ENCODE data around the gene MED12L. TPM values are rescaled to one million over a fixed set of nuclear protein-coding genes. Genes with fewer than 3 reads are reported as not detected.

Gene MED12L
- total RNA-seq, 4 donors from 2014 or later, result 0.19 to 0.83 (median 0.41) TPM

DNA sequence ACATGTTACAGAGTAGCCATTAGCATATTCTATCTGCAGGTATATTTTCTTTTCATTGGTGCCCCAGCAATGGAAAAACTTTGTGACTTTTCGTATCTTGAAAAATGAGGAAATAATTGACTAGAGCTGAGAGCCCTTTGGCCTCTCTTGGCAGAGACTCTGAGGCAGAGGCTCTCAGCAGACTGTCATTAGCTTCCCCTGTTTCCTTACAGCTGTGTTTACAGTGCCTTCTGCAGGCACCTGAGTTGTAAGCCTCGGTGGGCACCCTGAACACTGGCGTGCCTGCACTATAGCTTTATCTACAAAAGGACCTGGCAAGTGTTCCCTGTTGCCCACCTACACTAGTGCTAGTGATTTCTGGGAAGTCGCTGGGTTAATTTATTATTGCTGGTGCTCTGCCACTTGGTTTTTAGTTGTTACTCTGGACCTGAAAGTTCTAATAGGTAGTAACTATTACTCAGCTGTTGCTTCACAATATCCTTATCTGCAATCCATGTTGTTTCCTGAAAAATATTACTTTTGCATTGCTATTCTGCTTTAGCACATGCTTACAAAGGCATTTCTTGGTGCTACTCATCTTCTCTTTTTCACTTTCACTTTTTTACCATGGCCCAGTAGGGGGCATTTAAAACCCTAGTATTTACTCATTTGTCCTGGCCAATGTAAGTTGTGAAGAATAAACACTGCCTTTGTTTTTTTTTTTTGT lies 125.4 kb downstream of the MED12L start:
- TF ChIP-seq, protein P1, sequence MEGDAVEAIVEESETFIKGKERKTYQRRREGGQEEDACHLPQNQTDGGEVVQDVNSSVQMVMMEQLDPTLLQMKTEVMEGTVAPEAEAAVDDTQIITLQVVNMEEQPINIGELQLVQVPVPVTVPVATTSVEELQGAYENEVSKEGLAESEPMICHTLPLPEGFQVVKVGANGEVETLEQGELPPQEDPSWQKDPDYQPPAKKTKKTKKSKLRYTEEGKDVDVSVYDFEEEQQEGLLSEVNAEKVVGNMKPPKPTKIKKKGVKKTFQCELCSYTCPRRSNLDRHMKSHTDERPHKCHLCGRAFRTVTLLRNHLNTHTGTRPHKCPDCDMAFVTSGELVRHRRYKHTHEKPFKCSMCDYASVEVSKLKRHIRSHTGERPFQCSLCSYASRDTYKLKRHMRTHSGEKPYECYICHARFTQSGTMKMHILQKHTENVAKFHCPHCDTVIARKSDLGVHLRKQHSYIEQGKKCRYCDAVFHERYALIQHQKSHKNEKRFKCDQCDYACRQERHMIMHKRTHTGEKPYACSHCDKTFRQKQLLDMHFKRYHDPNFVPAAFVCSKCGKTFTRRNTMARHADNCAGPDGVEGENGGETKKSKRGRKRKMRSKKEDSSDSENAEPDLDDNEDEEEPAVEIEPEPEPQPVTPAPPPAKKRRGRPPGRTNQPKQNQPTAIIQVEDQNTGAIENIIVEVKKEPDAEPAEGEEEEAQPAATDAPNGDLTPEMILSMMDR (IDR thresholded peaks at IDR 0.05), result no peak
- TF ChIP-seq POLR2A (IDR thresholded peaks at IDR 0.05; ENCODE audit: low read depth) (no peak), POLR2AphosphoS5 (IDR thresholded peaks at IDR 0.05) (no peak), EP300 (IDR thresholded peaks at IDR 0.05) (no peak)
- 42% methylated on average over 4 of the region's 4 CpGs for WGBS

DNA sequence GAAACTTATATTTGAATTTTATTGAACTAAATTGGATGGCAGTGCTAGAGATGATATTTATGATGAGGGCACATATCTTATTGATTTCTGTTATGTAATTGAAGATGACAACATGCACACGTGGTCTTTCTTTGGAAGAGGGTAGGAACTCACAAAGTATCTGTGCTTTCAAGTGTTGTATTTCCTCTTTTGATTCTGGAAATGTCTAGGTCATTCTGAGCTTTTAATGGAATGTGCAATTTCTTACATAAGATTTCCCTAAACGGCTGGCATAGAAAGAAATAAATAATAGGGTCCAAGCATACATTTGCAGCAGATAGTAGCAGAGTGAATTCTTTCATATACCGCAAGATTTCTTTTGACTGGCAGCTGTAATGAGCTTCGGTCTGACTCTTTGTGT lies 127.7 kb downstream of the MED12L start:
- peaks cover 0 to 17% (median 14%) of the 10 kb centered on the region in 4 donors for H3K4me1 ChIP-seq
- H3K4me3 ChIP-seq, result no peak overlapping the region
- TF ChIP-seq POLR2AphosphoS5 (IDR thresholded peaks at IDR 0.05) (no peak), EP300 (IDR thresholded peaks at IDR 0.05) (no peak), POLR2A (IDR thresholded peaks at IDR 0.05; ENCODE audit: low read depth) (no peak)
- TF ChIP-seq, protein P1 (IDR thresholded peaks at IDR 0.05), result no peak
- H3K36me3 ChIP-seq, result no peaks in the 10 kb centered on the region
- no peak for DNase-seq (ENCODE audit: extremely low spot score)
- intact Hi-C loops (cut with DNase I), result no loop called here
- WGBS, result 76% methylated on average over 4 of the region's 4 CpGs
- no peak overlapping the region for H3K27ac ChIP-seq (replicated peaks in 1 of 4)
- H3K9me3 ChIP-seq, result no peaks in the 10 kb centered on the region
- H3K27me3 ChIP-seq, result no peaks in the 10 kb centered on the region

More for the DNA sequence above, 125.4 kb downstream of the MED12L start:
- no peaks in the 10 kb centered on the region for H3K36me3 ChIP-seq
- H3K27me3 ChIP-seq, result no peaks in the 10 kb centered on the region
- no peaks in the 10 kb centered on the region for H3K9me3 ChIP-seq
- no peak overlapping the region for H3K4me3 ChIP-seq
- peaks cover 0 to 4% (median 0%) of the 10 kb centered on the region in 4 donors for H3K4me1 ChIP-seq
- intact Hi-C loops (cut with DNase I), result no loop called here
- no peak overlapping the region for H3K27ac ChIP-seq (replicated peaks in 1 of 4)
- no peak for DNase-seq (ENCODE audit: extremely low spot score)

DNA sequence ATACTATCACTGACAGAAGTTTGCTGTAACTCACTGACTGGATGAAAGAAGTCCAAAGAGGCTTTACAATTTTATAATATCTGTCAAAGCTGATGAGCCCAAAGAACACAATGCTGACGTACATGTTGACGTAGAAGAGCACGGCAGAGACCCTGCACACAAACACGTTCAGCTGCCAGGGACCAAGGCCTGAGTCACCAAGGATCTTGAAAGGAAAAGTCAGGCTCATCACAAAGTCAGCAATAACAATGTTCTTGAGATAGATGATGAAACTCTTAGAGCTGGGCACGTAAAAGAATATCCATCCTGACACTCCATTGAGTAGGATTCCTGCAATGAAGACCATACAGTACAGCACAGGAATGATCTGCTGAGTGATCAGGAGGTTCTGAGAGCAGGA lies 128.4 kb downstream of the MED12L start:
- Histone ChIP-seq H3K4me1 (peaks cover 0 to 17% (median 14%) of the 10 kb centered on the region in 4 donors), H3K27ac (replicated peaks in 1 of 4) (no peak overlapping the region), H3K36me3 (no peaks in the 10 kb centered on the region), H3K27me3 (no peaks in the 10 kb centered on the region), H3K4me3 (no peak overlapping the region), H3K9me3 (no peaks in the 10 kb centered on the region)
- TF ChIP-seq POLR2A (IDR thresholded peaks at IDR 0.05; ENCODE audit: low read depth), result no peak
- TF ChIP-seq EP300 (IDR thresholded peaks at IDR 0.05), result no peak
- no peak for TF ChIP-seq POLR2AphosphoS5 (IDR thresholded peaks at IDR 0.05)
- TF ChIP-seq, protein P1 (IDR thresholded peaks at IDR 0.05), result no peak
- 89% methylated on average over 5 of the region's 5 CpGs for WGBS
- DNase-seq (ENCODE audit: extremely low spot score), result no peak
- intact Hi-C loops (cut with DNase I), result no loop called here

DNA sequence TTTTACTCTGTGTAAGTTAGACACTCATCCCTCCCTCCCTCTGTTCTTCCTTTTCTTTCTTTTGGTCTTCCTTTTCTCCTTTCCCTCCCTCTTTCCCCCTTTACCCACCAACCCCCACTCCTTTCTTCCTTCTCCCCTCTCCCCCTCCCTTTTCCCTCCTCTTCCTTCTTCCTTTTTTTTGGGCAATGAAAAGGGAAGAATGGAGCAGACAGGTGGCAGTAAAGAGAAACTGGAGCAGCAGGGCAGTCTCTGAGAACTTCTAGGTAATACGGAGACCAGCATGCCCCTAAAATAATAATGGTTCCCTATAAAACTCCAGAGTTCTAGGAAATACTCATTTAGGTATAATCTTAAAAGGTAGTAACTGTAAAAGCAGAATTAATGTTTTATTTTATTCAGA lies 129.0 kb downstream of the MED12L start:
- Histone ChIP-seq H3K36me3 (no peaks in the 10 kb centered on the region), H3K4me3 (no peak overlapping the region), H3K4me1 (peaks cover 0 to 20% (median 15%) of the 10 kb centered on the region in 4 donors), H3K27ac (replicated peaks in 1 of 4) (no peak overlapping the region), H3K9me3 (no peaks in the 10 kb centered on the region), H3K27me3 (no peaks in the 10 kb centered on the region)
- DNase-seq (ENCODE audit: extremely low spot score), result no peak
- TF ChIP-seq EP300 (IDR thresholded peaks at IDR 0.05) (no peak), POLR2AphosphoS5 (IDR thresholded peaks at IDR 0.05) (no peak), POLR2A (IDR thresholded peaks at IDR 0.05; ENCODE audit: low read depth) (no peak)
- TF ChIP-seq, protein P1 (IDR thresholded peaks at IDR 0.05), result no peak
- 83% methylated on average over 1 of the region's 1 CpG for whole genome bisulfite sequencing
- intact Hi-C loops (cut with DNase I), result no loop called here
